C4-2B (cell line): ENCODE data around the gene NFIL3.

Experiments
- CTCF ChIP-seq: fragments of 450-650 bp; conservative IDR thresholded peaks from 2 replicates; pipeline ENCODE4 v1.5.1; 2017; ENCODE audit warnings: mild to moderate bottlenecking
- ZFX ChIP-seq: fragments of 450-650 bp; IDR thresholded peaks from 2 replicates; pipeline ENCODE4 v1.6.1; 2017

GRCh38 chr9:91384954-91385353 is 38.7 kb downstream of the NFIL3 start:
- TF ChIP-seq CTCF: no peak
- no peak for TF ChIP-seq ZFX
